ENCODE measurements around the gene FSTL4.

- no peak for TF ChIP-seq CTCF (IDR thresholded peaks at IDR 0.05)
- no peak for TF ChIP-seq POLR2A (IDR thresholded peaks at IDR 0.05)
Observed at GRCh38 chr5:133226186-133226585, 386.2 kb downstream of the FSTL4 start.

Measured in body of pancreas (tissue), 4 donors.